ENCODE measurements around the gene FAM89B.
"Not testable (repeated sequence)": the region's sequence is repeated elsewhere in the genome, so short reads cannot be mapped to it uniquely, and the experiment has no call there.

FAM89B gene

GRCh38 chr11:65572356-65573051, at the start of gene FAM89B:
FAM89B (plus strand) TSS chr11:65572538; CDS start chr11:65572670, 132 bp downstream.
- DNase-seq, result no peak

DNA sequence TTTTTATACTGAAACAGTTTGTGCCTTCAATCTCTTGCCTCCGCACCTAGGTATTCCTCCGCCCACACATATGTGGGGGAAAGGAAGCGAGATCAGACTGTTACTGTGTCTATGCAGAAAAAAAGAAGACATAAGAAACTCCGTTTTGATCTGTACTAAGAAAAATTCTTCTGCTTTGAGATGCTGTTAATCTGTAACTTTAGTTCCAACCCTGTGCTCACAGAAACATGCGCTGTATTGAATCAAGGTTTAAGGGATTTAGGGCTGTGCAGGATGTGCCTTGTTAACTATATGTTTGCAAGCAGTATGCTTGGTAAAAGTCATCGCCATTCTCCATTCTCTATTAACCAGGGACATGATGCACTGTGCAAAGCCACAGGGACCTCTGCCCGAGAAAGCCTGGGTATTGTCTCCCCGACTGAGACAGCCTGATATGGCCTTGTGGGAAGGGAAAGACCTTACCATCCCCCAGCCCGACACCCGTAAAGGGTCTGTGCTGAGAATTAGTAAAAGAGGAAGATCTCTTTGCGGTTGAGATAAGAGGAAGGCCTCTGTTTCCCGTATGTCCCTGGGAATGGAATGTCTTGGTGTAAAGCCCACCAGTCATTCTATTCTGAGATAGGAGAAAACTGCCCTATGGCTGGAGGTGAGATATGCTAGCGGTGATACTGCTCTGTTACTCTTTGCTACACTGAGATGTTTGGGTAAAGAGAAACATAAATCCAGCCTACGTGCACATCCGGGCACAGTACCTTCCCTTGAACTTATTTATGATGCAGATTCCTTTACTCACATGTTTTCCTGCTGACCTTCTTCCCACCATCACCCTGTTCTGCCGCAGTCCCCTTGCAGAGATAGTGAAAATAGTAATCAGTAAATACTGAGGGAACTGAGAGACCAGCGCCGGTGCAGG, 49.4 kb upstream of the FAM89B start:
- not testable (repeated sequence) for DNase-seq

DNA sequence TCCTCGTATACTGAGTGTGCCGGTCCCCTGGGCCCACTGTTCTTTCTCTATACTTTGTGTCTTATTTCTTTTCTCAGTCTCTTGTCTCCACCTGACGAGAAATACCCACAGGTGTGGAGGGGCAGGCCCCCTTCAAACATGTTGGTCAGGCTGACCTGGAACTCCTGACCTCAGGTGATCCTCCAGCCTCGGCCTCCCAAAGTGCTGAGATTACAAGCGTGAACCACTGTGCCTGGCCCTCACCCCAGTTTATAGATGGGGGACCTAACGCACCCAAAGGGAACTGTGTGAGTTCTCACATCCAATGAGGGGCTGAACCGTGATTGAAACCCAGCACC, 48.7 kb upstream of the FAM89B start:
- DNase-seq, result not testable (repeated sequence)

- DNase-seq, result no peak
Measured at GRCh38 chr11:65524014-65524740, 48.2 kb upstream of the FAM89B start.

DNA sequence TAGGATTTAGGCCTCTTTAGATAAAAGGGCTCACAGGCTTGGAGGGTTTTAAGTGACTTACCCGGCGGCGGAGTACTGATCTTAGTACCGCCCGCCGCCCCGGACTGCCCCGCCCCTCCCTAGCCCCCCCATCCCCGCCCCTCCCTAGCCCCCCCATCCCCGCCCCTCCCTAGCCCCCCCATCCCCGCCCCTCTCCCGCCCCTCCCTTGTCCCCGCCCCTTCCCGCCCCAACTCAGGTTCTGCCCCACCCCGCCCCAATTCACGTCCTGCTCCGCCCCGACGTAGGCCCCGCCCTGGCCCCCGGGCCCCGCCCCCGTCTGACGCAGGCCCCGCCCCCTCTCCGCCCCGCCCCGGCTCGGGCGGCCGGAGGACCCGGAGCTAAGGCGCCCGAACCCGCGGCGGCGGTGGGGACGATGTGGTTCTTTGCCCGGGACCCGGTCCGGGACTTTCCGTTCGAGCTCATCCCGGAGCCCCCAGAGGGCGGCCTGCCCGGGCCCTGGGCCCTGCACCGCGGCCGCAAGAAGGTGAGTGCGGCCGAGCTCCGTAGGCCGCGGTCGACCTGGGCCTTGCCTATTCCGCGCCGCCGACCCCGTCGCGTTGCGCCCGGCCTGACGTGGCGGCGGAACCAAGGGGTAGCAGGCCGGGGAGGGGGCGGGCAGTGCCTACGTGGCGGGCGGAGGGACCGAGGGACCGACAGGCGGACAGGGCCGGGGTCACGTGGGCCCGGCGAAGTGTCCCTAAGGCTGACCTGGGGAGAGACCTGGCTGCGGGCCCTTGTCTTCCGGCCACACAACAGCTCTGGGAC, 47.4 kb upstream of the FAM89B start, which contains the start of gene SCYL1:
Gene SCYL1, plus strand, starts transcription at position 343 of the 805 bp plus-strand sequence. Its CDS starts 71 bp downstream, at position 414.
- DNase-seq, result no peak

DNA sequence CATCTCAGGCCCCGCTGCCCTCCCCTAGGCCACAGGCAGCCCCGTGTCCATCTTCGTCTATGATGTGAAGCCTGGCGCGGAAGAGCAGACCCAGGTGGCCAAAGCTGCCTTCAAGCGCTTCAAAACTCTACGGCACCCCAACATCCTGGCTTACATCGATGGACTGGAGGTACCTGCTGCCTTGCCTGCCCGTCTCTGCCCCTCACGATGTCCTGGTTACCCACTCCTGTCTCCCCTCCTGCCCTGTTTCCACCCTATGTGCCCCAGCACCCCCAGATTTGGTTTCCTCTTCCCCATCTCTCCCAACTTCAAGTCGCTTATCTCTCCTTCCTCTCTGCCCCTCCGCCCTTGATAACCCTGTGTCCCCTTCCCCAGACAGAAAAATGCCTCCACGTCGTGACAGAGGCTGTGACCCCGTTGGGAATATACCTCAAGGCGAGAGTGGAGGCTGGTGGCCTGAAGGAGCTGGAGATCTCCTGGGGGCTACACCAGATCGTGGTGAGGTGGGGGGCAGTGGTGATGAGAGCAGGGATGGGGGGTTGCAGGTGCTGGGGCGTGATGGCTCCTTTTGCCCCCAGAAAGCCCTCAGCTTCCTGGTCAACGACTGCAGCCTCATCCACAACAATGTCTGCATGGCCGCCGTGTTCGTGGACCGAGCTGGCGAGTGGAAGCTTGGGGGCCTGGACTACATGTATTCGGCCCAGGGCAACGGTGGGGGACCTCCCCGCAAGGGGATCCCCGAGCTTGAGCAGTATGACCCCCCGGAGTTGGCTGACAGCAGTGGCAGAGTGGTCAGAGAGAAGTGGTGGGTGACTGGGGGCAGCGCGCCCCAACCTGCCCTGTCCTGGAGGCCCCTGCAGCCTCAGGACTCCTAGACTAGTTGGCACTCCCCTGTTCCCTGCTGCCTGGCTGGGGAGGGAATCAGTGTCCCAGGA, 46.5 kb upstream of the FAM89B start:
- no peak for DNase-seq

DNA sequence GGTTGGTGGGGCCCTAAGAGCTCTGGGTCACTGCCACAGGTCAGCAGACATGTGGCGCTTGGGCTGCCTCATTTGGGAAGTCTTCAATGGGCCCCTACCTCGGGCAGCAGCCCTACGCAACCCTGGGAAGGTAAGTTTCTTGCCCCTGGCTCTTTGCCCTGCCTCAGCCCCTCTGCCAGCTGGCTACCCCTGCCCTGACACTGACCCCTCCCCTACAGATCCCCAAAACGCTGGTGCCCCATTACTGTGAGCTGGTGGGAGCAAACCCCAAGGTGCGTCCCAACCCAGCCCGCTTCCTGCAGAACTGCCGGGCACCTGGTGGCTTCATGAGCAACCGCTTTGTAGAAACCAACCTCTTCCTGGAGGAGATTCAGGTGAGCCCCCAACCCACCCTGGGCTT, 45.6 kb upstream of the FAM89B start:
- DNase-seq, result no peak

DNA sequence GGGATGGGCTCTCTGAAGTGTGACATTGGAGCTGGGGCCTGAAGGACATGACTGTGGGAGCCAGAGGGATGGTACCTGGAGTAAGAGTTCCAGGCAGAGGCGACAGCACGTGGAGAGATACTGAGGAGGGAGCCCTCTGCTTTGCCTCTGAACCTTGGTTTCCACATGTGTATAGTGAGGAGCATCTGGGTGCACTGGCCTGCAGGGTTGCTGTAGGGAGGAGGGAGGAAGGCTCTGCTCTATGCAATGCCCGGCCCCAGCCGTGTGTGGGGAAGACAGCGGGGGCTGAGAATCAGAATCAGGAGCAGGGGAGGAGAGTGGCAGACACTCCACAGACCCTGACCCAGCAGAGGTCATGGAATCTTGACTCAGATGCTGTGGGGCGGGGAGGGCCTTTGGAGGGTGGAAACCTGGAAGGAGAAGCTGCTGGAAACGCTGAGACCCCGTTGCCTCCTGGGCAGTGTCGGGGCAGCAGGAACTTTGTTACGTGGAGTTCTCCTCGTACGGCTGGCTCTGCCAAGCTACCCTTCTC, 43.5 kb upstream of the FAM89B start:
- DNase-seq, result no peak

DNA sequence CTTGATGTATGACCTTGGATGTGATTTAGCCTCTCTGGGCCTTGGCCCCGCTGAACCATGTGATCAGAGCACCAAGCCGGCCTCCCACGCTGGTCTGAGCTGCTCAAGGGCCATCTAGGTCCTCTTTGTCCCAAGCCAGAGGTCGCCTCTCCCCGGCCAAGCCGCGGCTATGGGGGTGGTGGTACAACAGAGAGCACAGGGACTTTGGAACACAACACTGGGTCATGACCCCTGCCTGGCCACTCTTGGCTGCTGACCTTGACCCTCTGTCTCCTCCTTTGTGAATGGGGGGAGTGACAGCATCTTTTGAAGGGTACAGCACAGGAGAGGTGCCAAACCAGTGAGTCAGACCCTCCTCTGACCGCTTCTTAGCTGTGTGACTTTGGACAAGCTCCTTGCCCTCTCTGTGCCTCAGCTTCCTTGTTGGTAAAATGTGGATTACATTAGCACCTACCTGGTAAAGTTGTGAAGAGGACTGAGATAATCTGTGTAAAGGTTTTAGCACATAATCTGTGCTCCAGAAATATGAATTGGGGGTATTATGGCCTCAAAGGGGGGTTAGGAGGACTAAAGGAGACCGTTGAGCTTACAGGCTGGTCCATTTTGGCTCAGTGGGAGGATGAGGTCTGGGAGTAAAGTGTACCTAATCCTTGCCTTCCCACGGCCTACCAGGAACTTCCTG, 42.7 kb upstream of the FAM89B start:
- DNase-seq, result no peak

DNA sequence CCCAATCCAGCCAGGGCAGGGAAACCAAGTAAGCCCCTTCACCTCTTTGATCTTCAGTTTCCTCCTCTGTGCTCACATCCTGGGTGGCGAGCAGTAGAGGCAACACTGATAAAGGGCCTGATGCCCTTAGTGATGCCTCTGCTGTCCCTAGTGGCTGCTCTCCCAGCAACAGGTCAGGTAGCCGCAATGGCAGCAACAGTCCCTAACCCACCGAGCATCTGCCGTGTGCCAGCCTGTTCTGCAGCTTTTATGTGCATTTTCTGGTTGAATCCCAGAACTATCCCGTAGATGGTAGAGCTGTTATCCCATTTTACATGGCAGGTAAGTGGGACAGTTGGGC, 42.2 kb upstream of the FAM89B start:
- DNase-seq, result no peak

- no peak for DNase-seq
Measured at GRCh38 chr11:65532388-65533064, 39.8 kb upstream of the FAM89B start.

DNA sequence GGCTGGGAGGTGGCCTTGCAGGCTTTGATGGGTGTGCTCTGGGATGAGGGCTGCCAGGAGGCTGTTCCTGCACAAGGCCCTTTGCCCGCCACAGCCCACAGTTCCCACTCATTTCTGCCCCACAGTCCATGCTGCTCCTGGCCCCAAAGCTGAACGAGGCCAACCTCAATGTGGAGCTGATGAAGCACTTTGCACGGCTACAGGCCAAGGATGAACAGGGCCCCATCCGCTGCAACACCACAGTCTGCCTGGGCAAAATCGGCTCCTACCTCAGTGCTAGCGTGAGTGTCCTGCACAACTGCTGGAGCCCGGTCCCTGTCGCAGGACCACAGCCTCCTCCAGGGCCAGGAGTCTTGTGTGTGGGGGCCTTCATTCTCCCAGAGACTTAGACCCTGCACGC, 37.2 kb upstream of the FAM89B start:
- no peak for DNase-seq

DNA sequence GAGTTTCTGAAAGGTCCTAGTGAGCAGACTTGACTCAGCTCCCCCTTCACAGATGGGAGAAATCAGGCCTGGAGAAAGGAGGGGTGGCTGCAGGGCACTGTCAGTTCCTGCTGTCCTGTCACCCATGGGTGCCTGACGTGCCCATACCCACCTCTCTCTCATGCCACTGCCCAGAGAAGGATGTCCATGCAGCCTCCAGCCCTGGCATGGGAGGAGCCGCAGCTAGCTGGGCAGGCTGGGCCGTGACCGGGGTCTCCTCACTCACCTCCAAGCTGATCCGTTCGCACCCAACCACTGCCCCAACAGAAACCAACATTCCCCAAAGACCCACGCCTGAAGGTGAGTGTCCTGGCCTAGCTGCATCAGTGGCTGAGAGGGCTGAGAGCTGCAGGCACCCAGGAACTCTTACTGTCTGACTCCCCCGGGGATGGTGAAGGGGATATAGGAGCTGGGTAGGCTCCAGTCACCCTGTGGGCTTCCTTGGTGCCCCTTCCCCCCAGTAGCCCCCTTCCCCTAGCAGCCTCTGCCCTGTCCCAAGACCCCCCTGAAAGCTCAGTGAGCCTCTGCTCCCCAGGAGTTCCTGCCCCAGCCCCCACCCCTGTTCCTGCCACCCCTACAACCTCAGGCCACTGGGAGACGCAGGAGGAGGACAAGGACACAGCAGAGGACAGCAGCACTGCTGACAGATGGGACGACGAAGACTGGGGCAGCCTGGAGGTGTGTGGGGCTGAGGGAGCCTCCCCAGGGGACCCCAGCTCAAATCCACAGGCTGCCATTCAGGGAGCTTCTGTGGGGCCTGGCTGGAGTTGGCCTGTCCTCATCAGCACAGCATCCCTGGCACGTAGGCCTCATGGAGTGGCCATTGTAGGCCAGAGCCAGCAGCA, 35.7 kb upstream of the FAM89B start:
- DNase-seq, result no peak

DNA sequence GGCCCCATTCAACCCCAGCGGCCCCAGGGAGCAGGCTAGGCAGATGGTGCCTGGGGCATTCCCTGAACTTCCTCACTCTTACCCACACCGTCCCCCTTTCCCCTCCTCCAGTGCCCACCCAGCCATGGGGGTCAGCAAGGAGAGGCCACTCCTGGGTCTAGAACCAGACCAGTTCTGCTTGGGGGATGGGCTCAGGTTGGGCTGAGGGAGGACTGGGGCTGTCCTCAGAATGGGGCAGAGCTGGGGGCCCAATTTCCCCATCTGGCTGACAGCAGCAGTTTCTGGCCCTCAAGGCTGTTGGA, 35.1 kb upstream of the FAM89B start:
- no peak for DNase-seq

GRCh38 chr11:65537620-65538231, 34.6 kb upstream of the FAM89B start:
- no peak for DNase-seq

GRCh38 chr11:65538232-65538914, 34.0 kb upstream of the FAM89B start:
- DNase-seq, result no peak

GRCh38 chr11:65538915-65539743, 33.2 kb upstream of the FAM89B start:
- no peak for DNase-seq
